ENCODE measurements around the gene TGM5. TPM values are rescaled to one million over a fixed set of nuclear protein-coding genes. Genes with fewer than 3 reads are reported as not detected.
A peak's percentile ranks its signal among the peaks of the same experiment; 100 is the strongest.

Gene TGM5
- total RNA-seq, 3 donors from 2014 or later (not counting 1 experiment from before 2014, with no cell fraction given) = not detected

DNA sequence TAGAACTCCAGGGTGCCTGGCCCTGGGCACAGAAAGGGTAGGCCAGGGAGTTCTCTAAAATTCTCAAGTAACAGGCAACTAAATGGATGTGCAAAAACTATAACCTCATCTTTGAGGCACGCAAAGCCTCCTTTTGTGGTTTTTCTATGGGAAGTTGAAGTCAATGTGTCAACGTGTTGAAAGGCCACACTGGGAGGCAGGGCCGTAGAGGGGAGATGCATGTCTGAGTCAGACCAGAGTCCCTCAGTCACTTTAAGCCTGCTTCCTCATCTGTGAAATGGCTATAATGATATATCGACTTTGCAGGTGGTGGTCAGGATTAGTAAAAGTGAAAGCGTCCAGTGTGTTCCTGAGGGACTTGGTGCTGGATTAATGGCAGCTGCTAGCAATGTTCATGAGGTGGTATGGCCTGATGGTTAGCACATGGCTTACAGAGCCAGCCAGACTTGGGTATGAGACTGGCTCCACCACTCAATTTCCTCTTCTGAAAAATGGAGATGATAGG lies 17.0 kb downstream of the TGM5 start:
- ATAC-seq = peak; percentile 23 to 52 (median 44)
- H3K4me1 Mint-ChIP-seq = peaks cover 12 to 19% of the 10 kb centered on the region in 2 donors

DNA sequence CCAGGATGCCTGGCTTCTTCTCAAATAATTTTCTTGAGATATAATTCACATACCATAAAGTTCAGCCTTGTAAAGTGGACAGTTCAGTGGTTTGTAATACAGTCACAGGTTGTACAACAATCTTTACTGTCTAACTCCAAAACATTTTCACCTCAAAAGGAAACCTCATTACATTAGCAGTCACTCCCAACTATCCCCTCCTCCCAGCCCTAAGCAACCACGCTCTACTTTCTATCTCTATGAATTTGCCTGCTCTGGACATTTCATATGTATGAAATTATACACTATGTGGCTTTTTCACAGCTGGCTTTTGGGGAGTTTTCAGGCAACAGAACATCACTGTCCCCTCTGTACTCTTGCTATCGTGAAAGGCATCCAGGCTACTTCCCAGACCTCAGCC lies 17.5 kb downstream of the TGM5 start:
- Mint-ChIP-seq H3K9me3 (no peaks in the 10 kb centered on the region), H3K27me3 (ENCODE audit: low read depth in 2 of 2) (peaks cover 3 to 8% of the 10 kb centered on the region in 2 donors), H3K4me1 (peaks cover 12 to 19% of the 10 kb centered on the region in 2 donors), H3K4me3 (no peak overlapping the region), H3K36me3 (no peaks in the 10 kb centered on the region), H3K27ac (peak overlapping the region in 1 of 2 donors; percentile 15)
- TF ChIP-seq, protein P1, sequence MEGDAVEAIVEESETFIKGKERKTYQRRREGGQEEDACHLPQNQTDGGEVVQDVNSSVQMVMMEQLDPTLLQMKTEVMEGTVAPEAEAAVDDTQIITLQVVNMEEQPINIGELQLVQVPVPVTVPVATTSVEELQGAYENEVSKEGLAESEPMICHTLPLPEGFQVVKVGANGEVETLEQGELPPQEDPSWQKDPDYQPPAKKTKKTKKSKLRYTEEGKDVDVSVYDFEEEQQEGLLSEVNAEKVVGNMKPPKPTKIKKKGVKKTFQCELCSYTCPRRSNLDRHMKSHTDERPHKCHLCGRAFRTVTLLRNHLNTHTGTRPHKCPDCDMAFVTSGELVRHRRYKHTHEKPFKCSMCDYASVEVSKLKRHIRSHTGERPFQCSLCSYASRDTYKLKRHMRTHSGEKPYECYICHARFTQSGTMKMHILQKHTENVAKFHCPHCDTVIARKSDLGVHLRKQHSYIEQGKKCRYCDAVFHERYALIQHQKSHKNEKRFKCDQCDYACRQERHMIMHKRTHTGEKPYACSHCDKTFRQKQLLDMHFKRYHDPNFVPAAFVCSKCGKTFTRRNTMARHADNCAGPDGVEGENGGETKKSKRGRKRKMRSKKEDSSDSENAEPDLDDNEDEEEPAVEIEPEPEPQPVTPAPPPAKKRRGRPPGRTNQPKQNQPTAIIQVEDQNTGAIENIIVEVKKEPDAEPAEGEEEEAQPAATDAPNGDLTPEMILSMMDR (IDR thresholded peaks at IDR 0.05) = no peak
- no peaks in the 10 kb centered on the region for H3K36me3 ChIP-seq (ENCODE audit: control insufficient read depth, insufficient read depth, low read length)
- intact Hi-C loops (cut with micrococcal nuclease) = no loop called here
- no peaks in the 10 kb centered on the region for H3K27me3 ChIP-seq (ENCODE audit: control insufficient read depth, insufficient read depth, low read length)
- 66% methylated on average over 2 of the region's 2 CpGs for WGBS (ENCODE audit: insufficient coverage)
- no peaks in the 10 kb centered on the region for H3K9me3 ChIP-seq (ENCODE audit: control insufficient read depth, insufficient read depth, low read length)
- H3K4me1 ChIP-seq (ENCODE audit: control insufficient read depth, insufficient read depth, low read length) = peaks cover 25% of the 10 kb centered on the region
- no peak overlapping the region for H3K27ac ChIP-seq (ENCODE audit: low read length)
- H3K4me3 ChIP-seq (ENCODE audit: low read length) = no peak overlapping the region
- no peak for ATAC-seq
- no peak for DNase-seq

More for the DNA sequence above, 17.0 kb downstream of the TGM5 start:
- peak in 1 of 2 donors; percentile 18 for DNase-seq
- intact Hi-C loops (cut with micrococcal nuclease) = no loop called here
- TF ChIP-seq, protein P1 (IDR thresholded peaks at IDR 0.05) = no peak
- Histone ChIP-seq H3K36me3 (ENCODE audit: control insufficient read depth, insufficient read depth, low read length) (no peaks in the 10 kb centered on the region), H3K9me3 (ENCODE audit: control insufficient read depth, insufficient read depth, low read length) (no peaks in the 10 kb centered on the region), H3K27ac (ENCODE audit: low read length) (no peak overlapping the region), H3K27me3 (ENCODE audit: control insufficient read depth, insufficient read depth, low read length) (no peaks in the 10 kb centered on the region), H3K4me3 (ENCODE audit: low read length) (no peak overlapping the region), H3K4me1 (ENCODE audit: control insufficient read depth, insufficient read depth, low read length) (peaks cover 28% of the 10 kb centered on the region)
- Mint-ChIP-seq H3K27me3 (ENCODE audit: low read depth in 2 of 2) (peaks cover 5 to 8% of the 10 kb centered on the region in 2 donors), H3K4me3 (no peak overlapping the region), H3K9me3 (no peaks in the 10 kb centered on the region), H3K36me3 (no peaks in the 10 kb centered on the region), H3K27ac (peak overlapping the region in 1 of 2 donors; percentile 15)
- 6% methylated on average over 5 of the region's 5 CpGs for WGBS (ENCODE audit: insufficient coverage)

DNA sequence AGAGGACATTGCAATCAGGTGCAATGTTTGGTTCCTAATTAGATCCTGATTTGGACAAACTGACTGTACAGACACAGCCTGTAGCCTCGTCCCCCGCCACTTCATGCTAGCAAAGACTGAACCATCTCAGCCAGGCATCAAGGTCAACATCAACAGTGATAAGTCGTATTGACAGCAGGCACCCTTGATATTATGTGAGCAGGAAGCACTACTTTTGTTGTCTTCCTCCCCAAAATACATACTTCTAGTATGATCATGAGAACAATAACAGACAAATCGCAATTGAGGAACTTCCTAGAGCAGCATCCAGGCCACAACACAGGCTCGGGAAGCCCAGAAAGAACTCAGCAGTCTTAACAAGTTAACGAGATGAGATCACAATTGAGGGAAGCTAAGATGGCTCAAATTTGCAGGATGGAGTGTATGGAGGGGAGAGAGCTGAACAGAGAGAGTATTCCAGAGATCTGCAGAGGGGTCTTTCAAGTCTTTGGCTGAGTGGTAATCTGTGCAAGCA lies 20.4 kb downstream of the TGM5 start:
- Histone ChIP-seq H3K4me1 (ENCODE audit: control insufficient read depth, insufficient read depth, low read length) (peaks cover 10% of the 10 kb centered on the region), H3K27me3 (ENCODE audit: control insufficient read depth, insufficient read depth, low read length) (no peaks in the 10 kb centered on the region), H3K4me3 (ENCODE audit: low read length) (no peak overlapping the region), H3K27ac (ENCODE audit: low read length) (no peak overlapping the region), H3K9me3 (ENCODE audit: control insufficient read depth, insufficient read depth, low read length) (no peaks in the 10 kb centered on the region), H3K36me3 (ENCODE audit: control insufficient read depth, insufficient read depth, low read length) (no peaks in the 10 kb centered on the region)
- no peak for DNase-seq
- Mint-ChIP-seq H3K27ac (no peak overlapping the region), H3K9me3 (no peaks in the 10 kb centered on the region), H3K4me3 (no peak overlapping the region), H3K4me1 (peaks cover 10 to 12% of the 10 kb centered on the region in 2 donors), H3K36me3 (no peaks in the 10 kb centered on the region), H3K27me3 (ENCODE audit: low read depth in 2 of 2) (peaks cover 0 to 3% of the 10 kb centered on the region in 2 donors)
- intact Hi-C loops (cut with micrococcal nuclease) = no loop called here
- ATAC-seq = no peak
- 48% methylated on average over 6 of the region's 6 CpGs for whole genome bisulfite sequencing (ENCODE audit: insufficient coverage)
- TF ChIP-seq, protein P1 (IDR thresholded peaks at IDR 0.05) = no peak

DNA sequence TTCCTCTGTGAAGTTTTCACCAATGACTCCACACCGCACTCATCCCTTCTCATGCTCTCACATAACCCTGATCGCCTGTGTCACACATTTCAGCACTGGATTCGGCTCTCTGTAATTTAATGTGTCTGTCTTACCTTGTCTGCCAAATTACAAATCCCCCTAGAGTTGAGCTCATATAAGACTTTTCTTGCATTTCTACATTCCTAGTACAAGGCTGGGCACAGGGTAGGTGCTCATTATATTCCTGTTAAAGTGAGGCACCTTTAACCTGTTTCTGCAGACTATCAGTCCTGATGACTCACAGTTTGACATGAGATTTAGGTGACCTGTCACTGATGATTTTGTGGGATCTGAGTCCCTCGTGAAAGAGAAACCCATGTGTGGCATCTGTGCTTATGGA lies 22.6 kb downstream of the TGM5 start:
- TF ChIP-seq, protein P1 (IDR thresholded peaks at IDR 0.05) = no peak
- intact Hi-C loops (cut with micrococcal nuclease) = no loop called here
- Histone ChIP-seq H3K4me1 (ENCODE audit: control insufficient read depth, insufficient read depth, low read length) (peaks cover 12% of the 10 kb centered on the region), H3K4me3 (ENCODE audit: low read length) (no peak overlapping the region), H3K27ac (ENCODE audit: low read length) (no peak overlapping the region), H3K36me3 (ENCODE audit: control insufficient read depth, insufficient read depth, low read length) (no peaks in the 10 kb centered on the region), H3K27me3 (ENCODE audit: control insufficient read depth, insufficient read depth, low read length) (no peaks in the 10 kb centered on the region), H3K9me3 (ENCODE audit: control insufficient read depth, insufficient read depth, low read length) (no peaks in the 10 kb centered on the region)
- Mint-ChIP-seq H3K27ac (no peak overlapping the region), H3K4me3 (no peak overlapping the region), H3K4me1 (peaks cover 0 to 12% of the 10 kb centered on the region in 2 donors), H3K27me3 (ENCODE audit: low read depth in 2 of 2) (peaks cover 0 to 3% of the 10 kb centered on the region in 2 donors), H3K9me3 (no peaks in the 10 kb centered on the region), H3K36me3 (no peaks in the 10 kb centered on the region)
- ATAC-seq = no peak
- WGBS (ENCODE audit: insufficient coverage) = 80% methylated on average over 4 of the region's 4 CpGs
- no peak for DNase-seq

Data from natural killer cell (primary cell).